HepG2 (cell line): ENCODE results near the gene DNAJC9. TPM values are rescaled to one million over a fixed set of nuclear protein-coding genes. Genes with fewer than 3 reads are reported as not detected.

Experiments used
- ARNT ChIP-seq: fragments of 450-650 bp; IDR thresholded peaks from 2 replicates; pipeline ENCODE4 v1.6.1; 2017
- ARNT2 ChIP-seq: sonication (generic); formaldehyde crosslinking; IDR thresholded peaks from 2 replicates; pipeline ENCODE4 v1.8.0; 2022; ENCODE audit warnings: mild to moderate bottlenecking, low read depth, missing genetic modification reagents, moderate library complexity
- EP300 ChIP-seq, 3 experiments: sonication (generic) in 1 of 3; formaldehyde crosslinking in 1 of 3; IDR thresholded peaks; 2 replicates each; pipeline versions ENCODE4 v1.5.1 to v1.6.1; 2011 to 2020; ENCODE audit warnings: low read depth in 2 of 3, low read length in 2 of 3, borderline replicate concordance in 1 of 3, improper control_type of control experiment in 1 of 3, mild to moderate bottlenecking in 1 of 3, missing genetic modification reagents in 1 of 3, moderate library complexity in 1 of 3
- HDAC1 ChIP-seq: sonication (generic); formaldehyde crosslinking; IDR thresholded peaks from 2 replicates; pipeline ENCODE4 v1.5.1; 2020; ENCODE audit warnings: mild to moderate bottlenecking, missing genetic modification reagents
- HES4 ChIP-seq: sonication (generic); formaldehyde crosslinking; IDR thresholded peaks from 2 replicates; pipeline ENCODE4 v1.9.0; 2021; ENCODE audit warnings: mild to moderate bottlenecking, missing genetic modification reagents, borderline replicate concordance
- HNRNPL ChIP-seq: fragments of 200-400 bp; formaldehyde crosslinking; IDR thresholded peaks from 2 replicates; pipeline ENCODE4 v1.6.1; 2017; ENCODE audit warnings: mild to moderate bottlenecking, low read depth, low read length
- NCOA2 ChIP-seq: sonication (generic); formaldehyde crosslinking; IDR thresholded peaks from 2 replicates; pipeline ENCODE4 v1.8.0; 2022; ENCODE audit warnings: inconsistent platforms
- PPARG ChIP-seq: conservative IDR thresholded peaks from 2 replicates; pipeline ENCODE4 v1.6.1; 2016; ENCODE audit warnings: missing biosample characterization, missing genetic modification reagents
- STAG1 ChIP-seq: sonication (generic); formaldehyde crosslinking; IDR thresholded peaks from 2 replicates; pipeline ENCODE4 v1.4.0; 2020; ENCODE audit warnings: missing genetic modification reagents
- XBP1 ChIP-seq: sonication (generic); formaldehyde crosslinking; IDR thresholded peaks from 2 replicates; pipeline ENCODE4 v1.5.0; 2020; ENCODE audit warnings: missing genetic modification reagents
- ZNF280B ChIP-seq: sonication (generic); formaldehyde crosslinking; IDR thresholded peaks from 2 replicates; pipeline ENCODE4 v1.5.0; 2020; ENCODE audit warnings: missing genetic modification reagents, mild to moderate bottlenecking, borderline replicate concordance
- polyA plus RNA-seq, 8 experiments: library from polyadenylated mRNA; depleted of rRNA in 3 of 8; stranded (reverse) in 7 of 8; unstranded in 1 of 8; fragments of >200 nt; fragmentation: Illumina TruSeq in 4 of 8; extraction: Trizol in 4 of 8; gene quantifications; 2 replicates each; pipeline versions ENCODE4 v1.2.1 to v1.2.3, GENCODE V29; 2011 to 2016; ENCODE audit warnings: low read depth in 4 of 8, missing spikeins in 1 of 8, mixed read lengths in 1 of 8; ENCODE audit not compliant: insufficient read depth in 1 of 8
- total RNA-seq, 5 experiments: library from RNA; depleted of rRNA; stranded (reverse); fragments of >200 nt; fragmentation: Illumina TruSeq; extraction: Trizol; gene quantifications; 2 replicates each; pipeline ENCODE4 v1.2.3, GENCODE V29; 2016; ENCODE audit warnings: low read depth in 1 of 5
- TF ChIP-seq, protein P1 (sequence below): IDR thresholded peaks from 2 replicates; pipeline ENCODE4 v1.4.0; 2020; ENCODE audit warnings: mild to moderate bottlenecking, missing genetic modification reagents
- TF ChIP-seq, protein P2 (sequence below): sonication (generic); formaldehyde crosslinking; IDR thresholded peaks from 2 replicates; pipeline ENCODE4 v1.4.0; 2020; ENCODE audit warnings: mild to moderate bottlenecking, missing genetic modification reagents
- TF ChIP-seq, protein P3 (sequence below): sonication (generic); formaldehyde crosslinking; IDR thresholded peaks from 2 replicates; pipeline ENCODE4 v1.5.0; 2020; ENCODE audit warnings: mild to moderate bottlenecking, missing genetic modification reagents

The DNAJC9 gene
- total and polyA plus RNA-seq, 2 of the 13 experiments (the other 11 are each of a cell fraction or from before 2014, with no cell fraction given) = 15.9 to 60.3 TPM

GRCh38 chr10:73246646-73247508, at the start of gene DNAJC9 (continued):
- TF ChIP-seq HES4 (CRISPR knock-in tag) = no peak
- peak; percentile 95 for TF ChIP-seq ZNF280B
- TF ChIP-seq, protein P1, sequence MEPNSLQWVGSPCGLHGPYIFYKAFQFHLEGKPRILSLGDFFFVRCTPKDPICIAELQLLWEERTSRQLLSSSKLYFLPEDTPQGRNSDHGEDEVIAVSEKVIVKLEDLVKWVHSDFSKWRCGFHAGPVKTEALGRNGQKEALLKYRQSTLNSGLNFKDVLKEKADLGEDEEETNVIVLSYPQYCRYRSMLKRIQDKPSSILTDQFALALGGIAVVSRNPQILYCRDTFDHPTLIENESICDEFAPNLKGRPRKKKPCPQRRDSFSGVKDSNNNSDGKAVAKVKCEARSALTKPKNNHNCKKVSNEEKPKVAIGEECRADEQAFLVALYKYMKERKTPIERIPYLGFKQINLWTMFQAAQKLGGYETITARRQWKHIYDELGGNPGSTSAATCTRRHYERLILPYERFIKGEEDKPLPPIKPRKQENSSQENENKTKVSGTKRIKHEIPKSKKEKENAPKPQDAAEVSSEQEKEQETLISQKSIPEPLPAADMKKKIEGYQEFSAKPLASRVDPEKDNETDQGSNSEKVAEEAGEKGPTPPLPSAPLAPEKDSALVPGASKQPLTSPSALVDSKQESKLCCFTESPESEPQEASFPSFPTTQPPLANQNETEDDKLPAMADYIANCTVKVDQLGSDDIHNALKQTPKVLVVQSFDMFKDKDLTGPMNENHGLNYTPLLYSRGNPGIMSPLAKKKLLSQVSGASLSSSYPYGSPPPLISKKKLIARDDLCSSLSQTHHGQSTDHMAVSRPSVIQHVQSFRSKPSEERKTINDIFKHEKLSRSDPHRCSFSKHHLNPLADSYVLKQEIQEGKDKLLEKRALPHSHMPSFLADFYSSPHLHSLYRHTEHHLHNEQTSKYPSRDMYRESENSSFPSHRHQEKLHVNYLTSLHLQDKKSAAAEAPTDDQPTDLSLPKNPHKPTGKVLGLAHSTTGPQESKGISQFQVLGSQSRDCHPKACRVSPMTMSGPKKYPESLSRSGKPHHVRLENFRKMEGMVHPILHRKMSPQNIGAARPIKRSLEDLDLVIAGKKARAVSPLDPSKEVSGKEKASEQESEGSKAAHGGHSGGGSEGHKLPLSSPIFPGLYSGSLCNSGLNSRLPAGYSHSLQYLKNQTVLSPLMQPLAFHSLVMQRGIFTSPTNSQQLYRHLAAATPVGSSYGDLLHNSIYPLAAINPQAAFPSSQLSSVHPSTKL = no peak; the same call in 1 of the 2 replicates
- TF ChIP-seq ARNT2 (CRISPR knock-in tag) = peak; percentile 95
- TF ChIP-seq STAG1 (CRISPR knock-in tag) = peak; percentile 27; the same call in 1 of the 2 replicates
- peak; percentile 98 for TF ChIP-seq HDAC1 (CRISPR knock-in tag)
- TF ChIP-seq XBP1 = no peak
- 0 out of 2 replicates have a peak, but pooled peaks have one; percentile 33 for TF ChIP-seq PPARG (CRISPR knock-in tag)
- 0 out of 4 replicates have a peak, but pooled peaks of 1 of the 2 experiments have one; percentile 3 for TF ChIP-seq EP300 (IDR thresholded peaks at IDR 0.05; ENCODE audit: low read depth in 2 of 2, low read length in 2 of 2)
- TF ChIP-seq EP300 (CRISPR knock-in tag; IDR thresholded peaks at IDR 0.05; ENCODE audit: borderline replicate concordance) = no peak
- TF ChIP-seq, protein P2, sequence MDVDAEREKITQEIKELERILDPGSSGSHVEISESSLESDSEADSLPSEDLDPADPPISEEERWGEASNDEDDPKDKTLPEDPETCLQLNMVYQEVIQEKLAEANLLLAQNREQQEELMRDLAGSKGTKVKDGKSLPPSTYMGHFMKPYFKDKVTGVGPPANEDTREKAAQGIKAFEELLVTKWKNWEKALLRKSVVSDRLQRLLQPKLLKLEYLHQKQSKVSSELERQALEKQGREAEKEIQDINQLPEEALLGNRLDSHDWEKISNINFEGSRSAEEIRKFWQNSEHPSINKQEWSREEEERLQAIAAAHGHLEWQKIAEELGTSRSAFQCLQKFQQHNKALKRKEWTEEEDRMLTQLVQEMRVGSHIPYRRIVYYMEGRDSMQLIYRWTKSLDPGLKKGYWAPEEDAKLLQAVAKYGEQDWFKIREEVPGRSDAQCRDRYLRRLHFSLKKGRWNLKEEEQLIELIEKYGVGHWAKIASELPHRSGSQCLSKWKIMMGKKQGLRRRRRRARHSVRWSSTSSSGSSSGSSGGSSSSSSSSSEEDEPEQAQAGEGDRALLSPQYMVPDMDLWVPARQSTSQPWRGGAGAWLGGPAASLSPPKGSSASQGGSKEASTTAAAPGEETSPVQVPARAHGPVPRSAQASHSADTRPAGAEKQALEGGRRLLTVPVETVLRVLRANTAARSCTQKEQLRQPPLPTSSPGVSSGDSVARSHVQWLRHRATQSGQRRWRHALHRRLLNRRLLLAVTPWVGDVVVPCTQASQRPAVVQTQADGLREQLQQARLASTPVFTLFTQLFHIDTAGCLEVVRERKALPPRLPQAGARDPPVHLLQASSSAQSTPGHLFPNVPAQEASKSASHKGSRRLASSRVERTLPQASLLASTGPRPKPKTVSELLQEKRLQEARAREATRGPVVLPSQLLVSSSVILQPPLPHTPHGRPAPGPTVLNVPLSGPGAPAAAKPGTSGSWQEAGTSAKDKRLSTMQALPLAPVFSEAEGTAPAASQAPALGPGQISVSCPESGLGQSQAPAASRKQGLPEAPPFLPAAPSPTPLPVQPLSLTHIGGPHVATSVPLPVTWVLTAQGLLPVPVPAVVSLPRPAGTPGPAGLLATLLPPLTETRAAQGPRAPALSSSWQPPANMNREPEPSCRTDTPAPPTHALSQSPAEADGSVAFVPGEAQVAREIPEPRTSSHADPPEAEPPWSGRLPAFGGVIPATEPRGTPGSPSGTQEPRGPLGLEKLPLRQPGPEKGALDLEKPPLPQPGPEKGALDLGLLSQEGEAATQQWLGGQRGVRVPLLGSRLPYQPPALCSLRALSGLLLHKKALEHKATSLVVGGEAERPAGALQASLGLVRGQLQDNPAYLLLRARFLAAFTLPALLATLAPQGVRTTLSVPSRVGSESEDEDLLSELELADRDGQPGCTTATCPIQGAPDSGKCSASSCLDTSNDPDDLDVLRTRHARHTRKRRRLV (CRISPR knock-in tag) = peak; percentile 85
- peak; percentile 47; the same call in 1 of the 2 replicates for TF ChIP-seq NCOA2 (CRISPR knock-in tag)
- no peak for TF ChIP-seq ARNT
- 0 out of 2 replicates have a peak, but pooled peaks have one; percentile 56 for TF ChIP-seq HNRNPL
- TF ChIP-seq, protein P3, sequence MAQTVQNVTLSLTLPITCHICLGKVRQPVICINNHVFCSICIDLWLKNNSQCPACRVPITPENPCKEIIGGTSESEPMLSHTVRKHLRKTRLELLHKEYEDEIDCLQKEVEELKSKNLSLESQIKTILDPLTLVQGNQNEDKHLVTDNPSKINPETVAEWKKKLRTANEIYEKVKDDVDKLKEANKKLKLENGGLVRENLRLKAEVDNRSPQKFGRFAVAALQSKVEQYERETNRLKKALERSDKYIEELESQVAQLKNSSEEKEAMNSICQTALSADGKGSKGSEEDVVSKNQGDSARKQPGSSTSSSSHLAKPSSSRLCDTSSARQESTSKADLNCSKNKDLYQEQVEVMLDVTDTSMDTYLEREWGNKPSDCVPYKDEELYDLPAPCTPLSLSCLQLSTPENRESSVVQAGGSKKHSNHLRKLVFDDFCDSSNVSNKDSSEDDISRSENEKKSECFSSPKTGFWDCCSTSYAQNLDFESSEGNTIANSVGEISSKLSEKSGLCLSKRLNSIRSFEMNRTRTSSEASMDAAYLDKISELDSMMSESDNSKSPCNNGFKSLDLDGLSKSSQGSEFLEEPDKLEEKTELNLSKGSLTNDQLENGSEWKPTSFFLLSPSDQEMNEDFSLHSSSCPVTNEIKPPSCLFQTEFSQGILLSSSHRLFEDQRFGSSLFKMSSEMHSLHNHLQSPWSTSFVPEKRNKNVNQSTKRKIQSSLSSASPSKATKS (CRISPR knock-in tag) = peak; percentile 57; the same call in 1 of the 2 replicates
